Prostate gland (tissue), 2 donors: ENCODE measurements around the gene TPGS1.

ENCODE experiments used
- CTCF ChIP-seq, 4 experiments: fragments of 200-600 bp in 2 of 4; fragments of 450-650 bp in 2 of 4; sonication (generic) in 2 of 4; IDR thresholded peaks; 1 replicate in 3 of 4; 2 replicates in 1 of 4; pipeline ENCODE4 v1.5.1; 2016 to 2019; ENCODE audit warnings: antibody characterized with exemption in 4 of 4, mild to moderate bottlenecking in 2 of 4, moderate library complexity in 2 of 4
- POLR2A ChIP-seq: fragments of 450-650 bp; IDR thresholded peaks from one replicate; pipeline ENCODE4 v1.6.1; 2016; ENCODE audit warnings: antibody characterized with exemption, mild to moderate bottlenecking
- POLR2AphosphoS5 ChIP-seq: sonication (generic); formaldehyde crosslinking; IDR thresholded peaks from one replicate; pipeline ENCODE4 v1.6.1; 2017; ENCODE audit warnings: antibody characterized with exemption

GRCh38 chr19:567296-567900 lies 60.1 kb downstream of the TPGS1 start:
- TF ChIP-seq CTCF (IDR thresholded peaks at IDR 0.05), result no peak
- no peak for TF ChIP-seq POLR2A
- no peak for TF ChIP-seq POLR2AphosphoS5
